ENCODE results near the gene GRID2.

GRCh38 chr4:92339676-92340075, 35.9 kb downstream of the GRID2 start:
- TF ChIP-seq CTCF (IDR thresholded peaks at IDR 0.05) (no peak), POLR2AphosphoS5 (IDR thresholded peaks at IDR 0.05) (no peak), POLR2A (IDR thresholded peaks at IDR 0.05) (no peak)

Data from breast epithelium (tissue), 3 donors.